Left lung (tissue), 10 donors: ENCODE data around the gene DENND1A. TPM values are rescaled to one million over a fixed set of nuclear protein-coding genes. Genes with fewer than 3 reads are reported as not detected.

Experiments
- ATAC-seq: fragments of 200-7000 bp; cut with Tn5 transposase; one replicate; pipeline ENCODE4 v1.9.1; 2020; ENCODE audit warnings: moderate library complexity
- DNase-seq, 4 donors: peaks; one replicate each; pipeline ENCODE4 v3.0.0-alpha.2; 2013 to 2020
- H3K27ac ChIP-seq, 2 donors: fragments of 200-600 bp; sonication (generic) in 1 of 2; one replicate each; pipeline versions ENCODE4 v1.5.0 to v1.8.0; 2020 to 2021
- H3K27me3 ChIP-seq, 2 donors: fragments of 200-600 bp; sonication (generic) in 1 of 2; one replicate each; pipeline versions ENCODE4 v1.5.0 to v1.8.0; 2020 to 2021
- H3K36me3 ChIP-seq, 2 donors: fragments of 200-600 bp; sonication (generic) in 1 of 2; one replicate each; pipeline versions ENCODE4 v1.5.0 to v1.8.0; 2020 to 2021
- H3K4me1 ChIP-seq, 2 donors: fragments of 200-600 bp; one replicate each; pipeline ENCODE4 v1.8.0; 2021
- H3K4me3 ChIP-seq, 2 donors: fragments of 200-600 bp; sonication (generic) in 1 of 2; one replicate each; pipeline versions ENCODE4 v1.5.0 to v1.8.0; 2020 to 2021; ENCODE audit warnings: mild to moderate bottlenecking in 1 of 2
- H3K9me3 ChIP-seq, 2 donors: fragments of 200-600 bp; sonication (generic) in 1 of 2; one replicate each; pipeline versions ENCODE4 v1.5.0 to v1.8.0; 2020 to 2021
- intact Hi-C, 2 donors: fragments of 100-400 bp; cut with DNase I; formaldehyde crosslinking; loops; one replicate each; pipeline versions ENCODE4 v1.11.2 to v1.14.2; 2022
- polyA plus RNA-seq, 6 donors: library from polyadenylated mRNA; unstranded; fragments of 120-200 nt; gene quantifications; one replicate each; pipeline ENCODE4 v1.2.1, GENCODE V29; 2013; ENCODE audit not compliant: insufficient read length in 6 of 6
- total RNA-seq, 2 donors: library from RNA; stranded (reverse); fragmentation: NEBNext Ultra II Directional; extraction: Animal tissue kit (Norgen Biotek cat#: 25700); gene quantifications; one replicate each; pipeline ENCODE4 v1.2.1, GENCODE V29; 2021
- TF ChIP-seq, protein P1 (sequence below), 2 donors: fragments of 200-600 bp; sonication (generic) in 1 of 2; IDR thresholded peaks; one replicate each; pipeline versions ENCODE4 v1.5.0 to v1.8.0; 2021; ENCODE audit warnings: antibody characterized with exemption in 2 of 2
- donor health status: DM: no; HTN: yes; CAD: no.
- donor health status: DM: no; HTN: no; CAD: no.

Gene DENND1A
- total and polyA plus RNA-seq, 8 donors: 8.3 to 23.2 (median 9.7) TPM

DNA sequence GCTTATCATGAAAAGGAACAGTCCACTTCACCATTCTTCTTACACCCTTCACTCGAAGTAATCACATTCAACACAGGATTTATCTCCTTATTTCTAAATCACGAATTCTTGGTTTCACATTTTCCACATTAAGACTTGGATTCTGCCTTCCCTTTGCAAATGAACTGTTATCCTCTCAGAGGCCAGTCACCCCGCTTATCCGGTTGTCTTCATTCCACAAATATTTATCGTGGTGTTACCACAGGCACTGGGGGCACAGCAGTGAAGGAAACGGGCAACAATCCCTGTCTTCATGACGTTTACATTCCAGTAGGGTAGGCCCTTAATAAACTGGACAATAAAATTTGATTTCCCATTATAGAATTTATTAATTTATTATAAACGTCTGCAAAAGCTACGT lies 284.2 kb downstream of the DENND1A start:
- Histone ChIP-seq H3K27ac (no peak overlapping the region), H3K4me3 (no peak overlapping the region), H3K27me3 (no peaks in the 10 kb centered on the region), H3K4me1 (peaks cover 0 to 10% of the 10 kb centered on the region in 2 donors), H3K9me3 (no peaks in the 10 kb centered on the region), H3K36me3 (peaks cover 0 to 7% of the 10 kb centered on the region in 2 donors)
- intact Hi-C loops: no loop called here
- DNase-seq: no peak
- ATAC-seq: no peak
- TF ChIP-seq, protein P1, sequence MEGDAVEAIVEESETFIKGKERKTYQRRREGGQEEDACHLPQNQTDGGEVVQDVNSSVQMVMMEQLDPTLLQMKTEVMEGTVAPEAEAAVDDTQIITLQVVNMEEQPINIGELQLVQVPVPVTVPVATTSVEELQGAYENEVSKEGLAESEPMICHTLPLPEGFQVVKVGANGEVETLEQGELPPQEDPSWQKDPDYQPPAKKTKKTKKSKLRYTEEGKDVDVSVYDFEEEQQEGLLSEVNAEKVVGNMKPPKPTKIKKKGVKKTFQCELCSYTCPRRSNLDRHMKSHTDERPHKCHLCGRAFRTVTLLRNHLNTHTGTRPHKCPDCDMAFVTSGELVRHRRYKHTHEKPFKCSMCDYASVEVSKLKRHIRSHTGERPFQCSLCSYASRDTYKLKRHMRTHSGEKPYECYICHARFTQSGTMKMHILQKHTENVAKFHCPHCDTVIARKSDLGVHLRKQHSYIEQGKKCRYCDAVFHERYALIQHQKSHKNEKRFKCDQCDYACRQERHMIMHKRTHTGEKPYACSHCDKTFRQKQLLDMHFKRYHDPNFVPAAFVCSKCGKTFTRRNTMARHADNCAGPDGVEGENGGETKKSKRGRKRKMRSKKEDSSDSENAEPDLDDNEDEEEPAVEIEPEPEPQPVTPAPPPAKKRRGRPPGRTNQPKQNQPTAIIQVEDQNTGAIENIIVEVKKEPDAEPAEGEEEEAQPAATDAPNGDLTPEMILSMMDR (IDR thresholded peaks at IDR 0.05): no peak

DNA sequence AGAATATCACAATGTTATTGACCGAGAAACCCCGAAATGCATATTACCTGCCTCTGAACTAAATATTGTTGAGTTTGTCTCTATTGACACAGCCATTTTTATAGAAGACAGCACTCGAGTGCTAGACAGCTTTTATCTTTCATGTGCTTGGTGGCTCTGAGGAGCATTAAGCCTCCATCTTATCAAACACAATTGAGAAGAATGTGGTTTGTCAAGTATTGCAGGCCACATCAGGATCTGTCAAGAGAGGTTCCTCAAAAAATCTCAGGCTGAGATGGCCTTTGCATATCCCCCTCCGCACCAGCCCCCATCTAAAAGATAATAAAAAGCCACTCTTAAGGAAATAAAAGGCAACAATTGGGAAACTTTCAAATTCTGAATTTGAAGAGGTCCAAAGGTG lies 284.8 kb downstream of the DENND1A start:
- Histone ChIP-seq H3K4me3 (no peak overlapping the region), H3K27me3 (no peaks in the 10 kb centered on the region), H3K9me3 (no peaks in the 10 kb centered on the region), H3K27ac (no peak overlapping the region), H3K4me1 (peaks cover 0 to 10% of the 10 kb centered on the region in 2 donors), H3K36me3 (peaks cover 0 to 7% of the 10 kb centered on the region in 2 donors)
- ATAC-seq: no peak
- intact Hi-C loops: no loop called here
- DNase-seq: no peak
- TF ChIP-seq, protein P1 (IDR thresholded peaks at IDR 0.05): no peak

DNA sequence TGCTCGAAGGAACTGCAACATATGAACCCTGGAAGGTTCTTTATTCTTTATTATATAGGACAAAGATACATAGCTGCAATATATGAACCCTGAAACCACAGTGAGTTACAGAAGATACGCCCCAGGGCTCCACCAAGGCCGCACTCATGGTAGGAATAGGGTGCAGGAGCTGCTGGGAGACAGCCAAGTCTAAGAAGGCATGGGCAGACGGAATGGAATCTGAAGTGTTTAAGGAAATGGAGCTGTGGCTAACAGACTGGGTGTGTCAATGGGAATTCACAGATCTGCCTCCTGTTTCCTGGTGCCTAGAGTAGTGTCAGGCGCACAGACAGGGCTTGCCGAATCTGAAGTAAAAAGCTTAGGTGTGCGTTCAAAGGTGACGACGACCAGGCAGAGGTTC lies 286.4 kb downstream of the DENND1A start:
- peak in 1 of 4 donors; percentile 60 for DNase-seq
- Histone ChIP-seq H3K4me1 (peaks cover 0 to 12% of the 10 kb centered on the region in 2 donors), H3K27ac (peak overlapping the region in 1 of 2 donors; percentile 5), H3K4me3 (no peak overlapping the region), H3K27me3 (no peaks in the 10 kb centered on the region), H3K9me3 (no peaks in the 10 kb centered on the region), H3K36me3 (peaks cover 0 to 7% of the 10 kb centered on the region in 2 donors)
- TF ChIP-seq, protein P1 (IDR thresholded peaks at IDR 0.05): no peak
- peak; percentile 87 for ATAC-seq
- intact Hi-C loops: no loop called here

DNA sequence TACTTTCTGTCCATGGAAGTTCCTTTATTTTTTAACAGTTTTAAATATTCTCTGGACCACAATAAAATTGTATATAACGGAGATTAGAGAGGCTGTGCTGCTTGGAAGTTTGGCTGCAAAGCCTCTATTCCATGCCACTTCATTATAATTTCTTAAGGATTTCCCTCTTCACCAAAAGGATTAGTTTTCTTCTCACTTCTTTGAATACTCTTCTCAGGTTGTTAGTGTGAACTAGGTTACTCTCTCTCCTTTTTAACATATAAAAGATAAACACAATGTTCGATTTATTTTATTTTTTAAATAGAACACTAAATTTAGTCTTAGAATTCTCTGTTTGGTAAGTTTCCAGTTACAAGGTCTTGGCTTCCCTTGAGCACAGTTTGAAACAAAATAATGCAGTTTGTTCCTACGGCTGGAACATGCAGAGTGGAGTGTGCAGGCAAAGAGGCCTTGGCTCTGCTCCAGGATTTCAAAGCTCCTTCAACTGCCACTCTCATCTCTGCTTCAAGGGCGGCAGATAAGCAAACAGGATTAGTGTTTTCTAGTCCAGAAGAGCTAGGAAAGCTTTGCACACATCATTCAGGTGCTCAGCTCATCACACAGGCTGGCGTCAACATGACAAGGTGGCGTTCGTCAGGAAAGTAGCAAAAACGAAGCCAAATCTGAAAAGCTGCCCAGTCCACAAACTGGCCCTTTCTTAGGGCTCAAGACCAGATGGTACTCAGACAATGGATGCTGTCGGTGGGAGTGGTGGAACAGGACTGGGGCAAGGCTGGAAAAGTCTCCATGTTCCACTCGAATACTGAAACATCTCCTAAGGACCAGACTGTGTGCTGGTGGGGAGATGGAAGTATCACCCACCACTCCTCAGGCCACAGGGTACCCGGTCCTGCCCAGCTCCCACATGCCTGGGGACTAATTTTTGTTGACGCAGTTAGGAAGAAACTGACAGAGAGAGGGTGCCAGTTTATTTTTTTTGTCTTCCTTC lies 287.3 kb downstream of the DENND1A start:
- H3K27ac ChIP-seq: peak overlapping the region; percentile 5 to 23
- peaks cover 0 to 17% of the 10 kb centered on the region in 2 donors for H3K4me1 ChIP-seq
- intact Hi-C loops: no loop called here
- H3K4me3 ChIP-seq: no peak overlapping the region
- H3K36me3 ChIP-seq: peaks cover 0 to 3% of the 10 kb centered on the region in 2 donors
- no peaks in the 10 kb centered on the region for H3K27me3 ChIP-seq
- DNase-seq: peak in 3 of 4 donors; percentile 67 to 87 (median 72)
- ATAC-seq: peak; percentile 87
- TF ChIP-seq, protein P1 (IDR thresholded peaks at IDR 0.05): no peak
- H3K9me3 ChIP-seq: no peaks in the 10 kb centered on the region

DNA sequence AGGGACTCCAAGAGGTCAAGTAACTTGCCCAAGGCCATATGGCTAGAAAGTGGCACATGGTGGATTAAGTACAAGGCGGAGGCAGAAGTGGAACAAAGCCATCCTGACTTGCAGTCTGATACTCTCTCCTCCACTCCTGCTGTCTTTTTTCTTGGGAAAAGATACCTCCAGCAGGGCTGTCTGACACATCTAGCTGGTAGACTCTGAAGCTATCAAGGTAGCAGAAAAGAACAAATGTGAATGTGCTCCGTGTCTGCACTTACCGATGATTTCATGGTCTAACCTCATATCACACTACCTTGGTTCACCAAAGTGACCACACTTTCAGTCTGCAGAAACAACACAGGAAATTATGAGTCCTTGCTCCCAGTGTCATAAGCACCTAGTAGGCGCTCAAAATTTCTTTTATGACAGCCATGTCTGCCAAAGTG lies 289.1 kb downstream of the DENND1A start:
- H3K27ac ChIP-seq: no peak overlapping the region
- DNase-seq (no peak), ATAC-seq (no peak)
- H3K27me3 ChIP-seq: no peaks in the 10 kb centered on the region
- peaks cover 0 to 3% of the 10 kb centered on the region in 2 donors for H3K36me3 ChIP-seq
- H3K9me3 ChIP-seq: no peaks in the 10 kb centered on the region
- no peak overlapping the region for H3K4me3 ChIP-seq
- intact Hi-C loops: no loop called here
- peaks cover 6 to 22% of the 10 kb centered on the region in 2 donors for H3K4me1 ChIP-seq
- TF ChIP-seq, protein P1 (IDR thresholded peaks at IDR 0.05): no peak
